Endothelial cell of umbilical vein (primary cell): ENCODE measurements around the gene CEP57. TPM values are rescaled to one million over a fixed set of nuclear protein-coding genes. Genes with fewer than 3 reads are reported as not detected.

ENCODE experiments used
- BruUV-seq: library from RNA; stranded (reverse); fragments of 400-500 nt; replicated peaks from 2 replicates; lab custom pipeline; 2021; lab: Mats Ljungman, UMichigan
- CTCF ChIA-PET: fragments of 300-600, 350-600 bp; sonication (Branson Sonifier 250); formaldehyde crosslinking; loops from one replicate; lab custom pipeline; 2021; ENCODE audit warnings: antibody characterized with exemption, inconsistent platforms; lab: Charles Lee
- POLR2A ChIA-PET: fragments of 300-600, 350-600 bp; sonication (Branson Sonifier 250); formaldehyde crosslinking; loops from one replicate; lab custom pipeline; 2021; ENCODE audit warnings: antibody characterized with exemption, inconsistent platforms; lab: Charles Lee
- DNase-seq: peaks from one replicate; pipeline ENCODE4 v3.0.0-alpha.2; 2011; ENCODE audit warnings: low read depth, low spot score
- FAIRE-seq: peaks from 2 replicates; lab custom pipeline; 2011; peaks lifted over from hg19 to GRCh38; lab: Jason Lieb, UNC
- H2AFZ ChIP-seq: 2 replicates; pipeline ENCODE4 v1.6.0; 2012; ENCODE audit warnings: low read depth, low read length, control low read depth, inconsistent platforms
- H3K27ac ChIP-seq: 2 replicates; pipeline ENCODE4 v1.5.1; 2011; ENCODE audit warnings: low read depth, mild to moderate bottlenecking, control low read depth, low read length, moderate library complexity; ENCODE audit not compliant: insufficient read depth
- H3K27me3 ChIP-seq, 2 experiments: 2 replicates each; pipeline versions ENCODE4 v1.6.0 to v1.6.1; 2011; ENCODE audit warnings: low read length in 2 of 2, mixed read lengths in 1 of 2; ENCODE audit not compliant: control insufficient read depth in 2 of 2, insufficient read depth in 2 of 2
- H3K36me3 ChIP-seq, 2 experiments: 2 replicates in 1 of 2; 3 replicates in 1 of 2; pipeline ENCODE4 v1.5.1; 2011; ENCODE audit warnings: low read length in 2 of 2, mild to moderate bottlenecking in 1 of 2, moderate library complexity in 1 of 2; ENCODE audit not compliant: control insufficient read depth in 2 of 2, insufficient read depth in 2 of 2; ENCODE audit errors: extremely low read depth in 1 of 2
- H3K4me1 ChIP-seq: 3 replicates; pipeline ENCODE4 v1.5.1; 2011; ENCODE audit warnings: mild to moderate bottlenecking, low read length; ENCODE audit not compliant: control insufficient read depth, insufficient read depth; ENCODE audit errors: extremely low read depth
- H3K4me2 ChIP-seq: 2 replicates; pipeline ENCODE4 v1.6.1; 2011; ENCODE audit warnings: low read length, control low read depth, mixed read lengths; ENCODE audit not compliant: insufficient read depth
- H3K4me3 ChIP-seq, 3 experiments: fragments of 200-600 bp in 1 of 3; sonication (generic), shearing (Covaris generic) in 1 of 3; replicated peaks in 1 of 3; 2 replicates each; pipeline ENCODE4 v1.5.1; 2011 to 2016; ENCODE audit warnings: control low read depth in 3 of 3, low read length in 3 of 3, mild to moderate bottlenecking in 2 of 3, inconsistent platforms in 1 of 3, low read depth in 1 of 3, moderate library complexity in 1 of 3; ENCODE audit not compliant: insufficient read depth in 1 of 3
- H3K79me2 ChIP-seq: 2 replicates; pipeline ENCODE4 v1.6.0; 2012; ENCODE audit warnings: low read length, inconsistent platforms; ENCODE audit not compliant: control insufficient read depth, insufficient read depth
- H3K9ac ChIP-seq: replicated peaks from 2 replicates; pipeline ENCODE3; 2011; ENCODE audit warnings: low read length, control low read depth; ENCODE audit not compliant: insufficient read depth; ENCODE audit errors: extremely low read depth
- H3K9me1 ChIP-seq: replicated peaks from 3 replicates; pipeline ENCODE4 v1.6.0; 2011; ENCODE audit warnings: mild to moderate bottlenecking, low read length; ENCODE audit not compliant: control insufficient read depth, insufficient read depth; ENCODE audit errors: extremely low read depth
- H3K9me3 ChIP-seq: replicated peaks from 2 replicates; pipeline ENCODE4 v1.5.1; 2012; ENCODE audit warnings: low read length, inconsistent platforms; ENCODE audit not compliant: control insufficient read depth, insufficient read depth
- H4K20me1 ChIP-seq: replicated peaks from 2 replicates; pipeline ENCODE3; 2011; ENCODE audit warnings: mild to moderate bottlenecking, low read length; ENCODE audit not compliant: control insufficient read depth, insufficient read depth; ENCODE audit errors: extremely low read depth
- EZH2 ChIP-seq: IDR thresholded peaks from 2 replicates; pipeline ENCODE4 v1.6.1; 2012; ENCODE audit warnings: borderline replicate concordance, low read depth, mild to moderate bottlenecking, moderate library complexity, low read length, inconsistent platforms; ENCODE audit not compliant: severe bottlenecking
- FOS ChIP-seq: IDR thresholded peaks from 2 replicates; pipeline ENCODE4 v1.6.1; 2011; ENCODE audit warnings: mild to moderate bottlenecking, low read length, moderate library complexity, borderline replicate concordance; ENCODE audit not compliant: insufficient read depth
- GATA2 ChIP-seq: IDR thresholded peaks from 2 replicates; pipeline ENCODE4 v1.7.0; 2011; ENCODE audit warnings: low read depth, mild to moderate bottlenecking, moderate library complexity, mixed read lengths, low read length; ENCODE audit not compliant: insufficient read length, insufficient read depth
- JUN ChIP-seq: IDR thresholded peaks from 2 replicates; pipeline ENCODE4 v1.6.1; 2011; ENCODE audit warnings: borderline replicate concordance, low read depth; ENCODE audit not compliant: insufficient read length, insufficient read depth
- MYC ChIP-seq: IDR thresholded peaks from one replicate; pipeline ENCODE4 v1.6.1; 2011; ENCODE audit warnings: mild to moderate bottlenecking, low read depth, low read length
- POLR2A ChIP-seq: IDR thresholded peaks from 2 replicates; pipeline ENCODE4 v1.6.1; 2012; ENCODE audit warnings: low read depth, mild to moderate bottlenecking, control low read depth, low read length
- POLR2AphosphoS5 ChIP-seq: IDR thresholded peaks from 2 replicates; pipeline ENCODE4 v1.6.1; 2012; ENCODE audit warnings: low read depth, mild to moderate bottlenecking, control low read depth, low read length, moderate library complexity; ENCODE audit not compliant: insufficient read depth
- dilution Hi-C: fragments of 300-500 bp; cut with MboI; formaldehyde crosslinking; loops from one replicate; pipeline ENCODE4 v1.15.0; 2019; ENCODE audit warnings: low sequenced_read_pairs; ENCODE audit not compliant: extremely low pct_ligation_motif_present
- intact Hi-C: fragments of 100-400 bp; cut with micrococcal nuclease; formaldehyde crosslinking; loops from one replicate; pipeline ENCODE4 v1.10.0; 2022
- polyA plus RNA-seq, 4 experiments: library from polyadenylated mRNA; depleted of rRNA in 3 of 4; stranded (reverse) in 3 of 4; unstranded in 1 of 4; fragments of >200 nt; gene quantifications; 2 replicates each; pipeline versions ENCODE4 v1.2.1 to v1.2.3, GENCODE V29; 2011 to 2012; ENCODE audit warnings: missing spikeins in 1 of 4
- total RNA-seq: library from RNA; stranded (reverse); gene quantifications from 2 replicates; pipeline ENCODE4 v1.2.3, GENCODE V29; 2021
- TF ChIP-seq, protein P1 (sequence below): IDR thresholded peaks from 2 replicates; pipeline ENCODE4 v1.6.1; 2011; ENCODE audit not compliant: insufficient read depth, insufficient read length
- TF ChIP-seq, protein P2 (sequence below), 2 donors: IDR thresholded peaks; 1 replicate in 1 of 2; 2 replicates in 1 of 2; pipeline ENCODE4 v1.5.1; 2011; ENCODE audit warnings: low read length in 2 of 2, mild to moderate bottlenecking in 2 of 2, moderate library complexity in 2 of 2, control low read depth in 1 of 2, inconsistent platforms in 1 of 2, low read depth in 1 of 2; ENCODE audit not compliant: insufficient read depth in 1 of 2; ENCODE audit errors: extremely low read depth in 1 of 2

Gene CEP57
- total and polyA plus RNA-seq, 2 donors (not counting 3 experiments of a cell fraction or from before 2014, with no cell fraction given), result 16.0 to 35.2 TPM

DNA sequence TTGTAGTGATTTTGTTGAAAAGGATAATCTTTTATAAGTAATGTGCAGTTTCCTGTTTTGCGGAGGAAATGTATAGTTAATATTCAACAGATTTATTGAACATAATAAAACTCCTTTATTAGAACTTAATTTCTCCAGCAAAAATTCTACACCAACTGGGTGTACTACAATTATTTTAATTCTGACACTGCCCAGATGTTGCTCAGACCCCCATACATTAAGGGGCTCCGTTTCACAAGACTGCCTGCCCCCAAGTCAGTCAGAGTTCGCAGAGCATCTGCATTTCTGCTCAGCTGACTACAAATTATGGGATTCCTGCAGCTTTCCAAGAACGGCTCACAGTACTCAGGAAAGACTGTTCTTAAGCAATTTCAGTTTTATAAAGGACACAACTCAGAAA lies 6.2 kb downstream of the CEP57 start:
- Histone ChIP-seq H4K20me1 (no peaks in the 10 kb centered on the region), H3K27me3 (no peaks in the 10 kb centered on the region), H3K79me2 (peaks cover 45% of the 10 kb centered on the region), H3K4me2 (no peak overlapping the region), H3K4me3 (no peak overlapping the region), H3K36me3 (peaks cover 0 to 2% of the 10 kb centered on the region in 2 experiments), H3K27ac (no peak overlapping the region), H3K9me3 (no peaks in the 10 kb centered on the region), H3K4me1 (peaks cover 6% of the 10 kb centered on the region), H3K9ac (no peak overlapping the region), H3K9me1 (no peaks in the 10 kb centered on the region), H2AFZ (no peak overlapping the region)
- POLR2A ChIA-PET, result no interaction called here
- intact Hi-C loops, result no loop called here
- TF ChIP-seq MYC (no peak), POLR2A (no peak), EZH2 (no peak), FOS (no peak), POLR2AphosphoS5 (no peak), JUN (no peak), GATA2 (no peak)
- TF ChIP-seq, protein P1, sequence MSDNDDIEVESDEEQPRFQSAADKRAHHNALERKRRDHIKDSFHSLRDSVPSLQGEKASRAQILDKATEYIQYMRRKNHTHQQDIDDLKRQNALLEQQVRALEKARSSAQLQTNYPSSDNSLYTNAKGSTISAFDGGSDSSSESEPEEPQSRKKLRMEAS, result no peak
- TF ChIP-seq, protein P2, sequence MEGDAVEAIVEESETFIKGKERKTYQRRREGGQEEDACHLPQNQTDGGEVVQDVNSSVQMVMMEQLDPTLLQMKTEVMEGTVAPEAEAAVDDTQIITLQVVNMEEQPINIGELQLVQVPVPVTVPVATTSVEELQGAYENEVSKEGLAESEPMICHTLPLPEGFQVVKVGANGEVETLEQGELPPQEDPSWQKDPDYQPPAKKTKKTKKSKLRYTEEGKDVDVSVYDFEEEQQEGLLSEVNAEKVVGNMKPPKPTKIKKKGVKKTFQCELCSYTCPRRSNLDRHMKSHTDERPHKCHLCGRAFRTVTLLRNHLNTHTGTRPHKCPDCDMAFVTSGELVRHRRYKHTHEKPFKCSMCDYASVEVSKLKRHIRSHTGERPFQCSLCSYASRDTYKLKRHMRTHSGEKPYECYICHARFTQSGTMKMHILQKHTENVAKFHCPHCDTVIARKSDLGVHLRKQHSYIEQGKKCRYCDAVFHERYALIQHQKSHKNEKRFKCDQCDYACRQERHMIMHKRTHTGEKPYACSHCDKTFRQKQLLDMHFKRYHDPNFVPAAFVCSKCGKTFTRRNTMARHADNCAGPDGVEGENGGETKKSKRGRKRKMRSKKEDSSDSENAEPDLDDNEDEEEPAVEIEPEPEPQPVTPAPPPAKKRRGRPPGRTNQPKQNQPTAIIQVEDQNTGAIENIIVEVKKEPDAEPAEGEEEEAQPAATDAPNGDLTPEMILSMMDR (IDR thresholded peaks at IDR 0.05; ENCODE audit: extremely low read depth in 1 of 2, insufficient read depth in 1 of 2, low read depth in 1 of 2, low read length in 2 of 2), result no peak
- FAIRE-seq (no peak), DNase-seq (no peak)
- BruUV-seq, result no TSS peak
- dilution Hi-C loops, result no loop called here
- CTCF ChIA-PET, result no interaction called here
